Bronchial epithelial cell (primary cell): Measurements from ENCODE around the gene NLGN2. TPM values are rescaled to one million over a fixed set of nuclear protein-coding genes. Genes with fewer than 3 reads are reported as not detected.

Source experiments
- DNase-seq: peaks from one replicate; pipeline ENCODE4 v3.0.0-alpha.2; 2010; ENCODE audit warnings: low read depth
- FAIRE-seq: peaks from 2 replicates; lab custom pipeline; 2011; peaks lifted over from hg19 to GRCh38; lab: Jason Lieb, UNC
- H3K27me3 ChIP-seq: 2 replicates; pipeline ENCODE4 v1.5.1; 2011; ENCODE audit warnings: low read length; ENCODE audit not compliant: control insufficient read depth, insufficient read depth
- H3K36me3 ChIP-seq: 2 replicates; pipeline ENCODE4 v1.5.1; 2011; ENCODE audit warnings: low read length; ENCODE audit not compliant: control insufficient read depth, insufficient read depth
- H3K4me3 ChIP-seq: 2 replicates; pipeline ENCODE4 v1.5.1; 2011; ENCODE audit warnings: mild to moderate bottlenecking, low read depth, low read length, control low read depth
- total RNA-seq: library from RNA; depleted of rRNA; stranded (reverse); fragments of >200 nt; gene quantifications from 2 replicates; pipeline ENCODE4 v1.2.1, GENCODE V29; 2014
- TF ChIP-seq, protein P1 (sequence below): IDR thresholded peaks from 2 replicates; pipeline ENCODE4 v1.5.1; 2011; ENCODE audit warnings: mild to moderate bottlenecking, moderate library complexity, low read length, control low read depth, inconsistent platforms; ENCODE audit not compliant: insufficient read depth, severe bottlenecking

NLGN2 gene
- total RNA-seq, 1 donor from 2014 or later, result 0.79 TPM

GRCh38 chr17:7394452-7395191, 13.0 kb upstream of the NLGN2 start, which contains the start of gene PLSCR3:
TSS of gene PLSCR3 (minus strand) at chr17:7394525. CDS start at chr17:7394110, 415 bp downstream.
- DNase-seq (peak; percentile 77), FAIRE-seq (no peak)
- H3K4me3 ChIP-seq, result peak within 1 kb of the TSS; percentile 82
- H3K27me3 ChIP-seq, result no peaks in the 10 kb centered on the region
- TF ChIP-seq, protein P1, sequence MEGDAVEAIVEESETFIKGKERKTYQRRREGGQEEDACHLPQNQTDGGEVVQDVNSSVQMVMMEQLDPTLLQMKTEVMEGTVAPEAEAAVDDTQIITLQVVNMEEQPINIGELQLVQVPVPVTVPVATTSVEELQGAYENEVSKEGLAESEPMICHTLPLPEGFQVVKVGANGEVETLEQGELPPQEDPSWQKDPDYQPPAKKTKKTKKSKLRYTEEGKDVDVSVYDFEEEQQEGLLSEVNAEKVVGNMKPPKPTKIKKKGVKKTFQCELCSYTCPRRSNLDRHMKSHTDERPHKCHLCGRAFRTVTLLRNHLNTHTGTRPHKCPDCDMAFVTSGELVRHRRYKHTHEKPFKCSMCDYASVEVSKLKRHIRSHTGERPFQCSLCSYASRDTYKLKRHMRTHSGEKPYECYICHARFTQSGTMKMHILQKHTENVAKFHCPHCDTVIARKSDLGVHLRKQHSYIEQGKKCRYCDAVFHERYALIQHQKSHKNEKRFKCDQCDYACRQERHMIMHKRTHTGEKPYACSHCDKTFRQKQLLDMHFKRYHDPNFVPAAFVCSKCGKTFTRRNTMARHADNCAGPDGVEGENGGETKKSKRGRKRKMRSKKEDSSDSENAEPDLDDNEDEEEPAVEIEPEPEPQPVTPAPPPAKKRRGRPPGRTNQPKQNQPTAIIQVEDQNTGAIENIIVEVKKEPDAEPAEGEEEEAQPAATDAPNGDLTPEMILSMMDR, result peak; percentile 53
- peaks cover 22% of the 10 kb centered on the region for H3K36me3 ChIP-seq

DNA sequence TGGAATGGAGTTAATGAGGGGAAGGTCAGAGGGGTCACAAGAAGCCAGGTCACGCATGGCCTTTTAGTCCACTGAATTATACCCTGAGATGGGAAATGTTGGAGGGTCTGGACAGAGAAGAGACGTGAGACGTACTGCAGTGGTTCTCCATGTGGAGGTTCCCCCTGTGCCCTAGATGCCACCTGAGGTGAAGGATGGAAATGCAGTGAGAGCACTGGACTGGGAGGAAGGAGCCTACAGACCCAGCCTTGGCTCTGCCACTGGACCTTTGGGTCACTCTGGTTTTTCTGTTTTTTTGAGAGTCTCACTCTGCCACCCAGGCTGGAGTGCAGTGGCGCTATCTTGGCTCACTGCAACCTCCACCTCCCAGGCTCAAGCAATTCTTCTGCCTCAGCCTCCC, 11.5 kb upstream of the NLGN2 start:
- FAIRE-seq (no peak), DNase-seq (no peak)
- no peaks in the 10 kb centered on the region for H3K27me3 ChIP-seq
- H3K4me3 ChIP-seq, result no peak overlapping the region
- peaks cover 11% of the 10 kb centered on the region for H3K36me3 ChIP-seq
- TF ChIP-seq, protein P1, result no peak

DNA sequence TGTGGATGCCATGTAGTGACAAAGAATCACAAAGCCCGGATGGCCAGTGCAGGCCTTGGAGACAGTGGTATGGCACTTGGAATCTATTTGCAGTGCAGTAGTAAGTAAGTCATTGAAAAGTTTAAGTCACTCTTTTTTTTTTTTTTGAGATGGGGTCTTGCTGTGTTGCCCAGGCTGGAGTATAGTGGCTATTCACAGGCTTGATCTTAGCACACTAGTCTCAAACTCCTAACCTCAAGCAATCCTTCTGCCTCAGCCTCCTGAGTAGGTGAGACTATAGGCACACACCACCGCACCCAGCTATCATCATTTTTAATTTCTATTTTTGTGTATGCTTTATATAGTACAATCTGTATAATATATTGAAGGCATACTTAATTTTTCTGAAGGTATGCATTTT, 9.0 kb upstream of the NLGN2 start:
- H3K27me3 ChIP-seq, result no peaks in the 10 kb centered on the region
- FAIRE-seq, result no peak
- TF ChIP-seq, protein P1, result no peak
- no peak for DNase-seq
- H3K4me3 ChIP-seq, result no peak overlapping the region
- no peaks in the 10 kb centered on the region for H3K36me3 ChIP-seq

DNA sequence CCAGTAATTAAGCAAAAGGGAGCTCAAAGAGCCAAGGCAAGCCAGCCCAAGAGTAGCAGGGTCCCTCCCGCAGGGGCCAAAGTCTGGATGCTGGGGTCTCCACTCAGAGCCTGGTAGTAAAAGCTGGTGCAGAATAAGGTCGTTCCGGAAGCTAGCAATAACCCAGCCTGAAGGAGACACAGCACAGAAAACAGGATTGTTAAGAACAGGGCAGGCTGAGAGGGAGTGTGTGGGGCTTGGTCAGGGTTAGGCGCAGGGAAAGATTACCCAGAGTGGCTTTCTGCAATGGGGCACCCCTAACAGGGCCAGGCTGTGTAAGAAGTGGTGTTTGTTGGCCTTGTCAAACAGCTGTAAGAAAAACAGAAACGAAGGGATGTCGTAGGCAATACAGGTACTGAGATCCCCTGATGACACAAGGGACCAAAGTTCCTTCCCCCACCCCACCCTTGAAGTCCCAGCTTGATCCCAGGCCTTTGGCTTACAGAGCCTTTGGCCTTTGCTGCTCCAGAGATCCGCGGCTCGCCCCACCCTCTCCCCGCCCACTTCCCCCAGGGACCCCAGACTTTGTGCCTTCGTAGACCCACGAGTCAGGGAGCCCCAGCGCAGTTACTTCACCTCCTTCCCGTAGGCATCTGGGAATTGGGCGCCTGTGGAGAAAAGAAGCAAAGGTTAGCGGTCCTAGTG, 4.5 kb upstream of the NLGN2 start:
- peak; percentile 52 for FAIRE-seq
- TF ChIP-seq, protein P1, result no peak
- no peak for DNase-seq

GRCh38 chr17:7403727-7403976, 4.0 kb upstream of the NLGN2 start:
- no peaks in the 10 kb centered on the region for H3K36me3 ChIP-seq
- peak overlapping the region; percentile 74 for H3K4me3 ChIP-seq
- DNase-seq (no peak), FAIRE-seq (no peak)
- TF ChIP-seq, protein P1, result no peak
- no peaks in the 10 kb centered on the region for H3K27me3 ChIP-seq

More for the DNA sequence above, 4.5 kb upstream of the NLGN2 start:
- no peaks in the 10 kb centered on the region for H3K36me3 ChIP-seq
- H3K4me3 ChIP-seq, result peak overlapping the region; percentile 74
- no peaks in the 10 kb centered on the region for H3K27me3 ChIP-seq
